Upper lobe of right lung (tissue), 1 donor: Measurements from ENCODE around the gene DDX51. TPM values are rescaled to one million over a fixed set of nuclear protein-coding genes. Genes with fewer than 3 reads are reported as not detected.

Experiments used
- ATAC-seq: fragments of 200-7000 bp; cut with Tn5 transposase; one replicate; pipeline ENCODE4 v1.9.1; 2020; ENCODE audit warnings: mild to moderate bottlenecking, moderate library complexity
- DNase-seq: peaks from one replicate; pipeline ENCODE4 v3.0.0-alpha.2; 2020
- H3K27ac ChIP-seq: fragments of 200-600 bp; one replicate; pipeline ENCODE4 v1.8.0; 2022
- H3K27me3 ChIP-seq: fragments of 200-600 bp; one replicate; pipeline ENCODE4 v1.8.0; 2022; ENCODE audit warnings: mild to moderate bottlenecking
- H3K36me3 ChIP-seq: fragments of 200-600 bp; one replicate; pipeline ENCODE4 v1.8.0; 2022
- H3K4me1 ChIP-seq: fragments of 200-600 bp; one replicate; pipeline ENCODE4 v1.8.0; 2022
- H3K4me3 ChIP-seq: fragments of 200-600 bp; one replicate; pipeline ENCODE4 v1.8.0; 2022; ENCODE audit warnings: mild to moderate bottlenecking
- H3K9me3 ChIP-seq: fragments of 200-600 bp; one replicate; pipeline ENCODE4 v1.8.0; 2022
- intact Hi-C: fragments of 100-400 bp; cut with DNase I; formaldehyde crosslinking; loops from one replicate; pipeline ENCODE4 v1.11.0; 2022
- total RNA-seq: library from RNA; stranded (reverse); fragmentation: NEBNext Ultra II Directional; extraction: Animal tissue kit (Norgen Biotek cat#: 25700); gene quantifications from one replicate; pipeline ENCODE4 v1.2.1, GENCODE V29; 2021
- TF ChIP-seq, protein P1 (sequence below): fragments of 200-600 bp; IDR thresholded peaks from one replicate; pipeline ENCODE4 v1.8.0; 2022; ENCODE audit warnings: antibody characterized with exemption
- donor health status: DM: no; HTN: yes; CAD: no; lungs with severe emphysema.

DDX51 gene
- total RNA-seq, 1 donor from 2014 or later = 16.2 TPM

DNA sequence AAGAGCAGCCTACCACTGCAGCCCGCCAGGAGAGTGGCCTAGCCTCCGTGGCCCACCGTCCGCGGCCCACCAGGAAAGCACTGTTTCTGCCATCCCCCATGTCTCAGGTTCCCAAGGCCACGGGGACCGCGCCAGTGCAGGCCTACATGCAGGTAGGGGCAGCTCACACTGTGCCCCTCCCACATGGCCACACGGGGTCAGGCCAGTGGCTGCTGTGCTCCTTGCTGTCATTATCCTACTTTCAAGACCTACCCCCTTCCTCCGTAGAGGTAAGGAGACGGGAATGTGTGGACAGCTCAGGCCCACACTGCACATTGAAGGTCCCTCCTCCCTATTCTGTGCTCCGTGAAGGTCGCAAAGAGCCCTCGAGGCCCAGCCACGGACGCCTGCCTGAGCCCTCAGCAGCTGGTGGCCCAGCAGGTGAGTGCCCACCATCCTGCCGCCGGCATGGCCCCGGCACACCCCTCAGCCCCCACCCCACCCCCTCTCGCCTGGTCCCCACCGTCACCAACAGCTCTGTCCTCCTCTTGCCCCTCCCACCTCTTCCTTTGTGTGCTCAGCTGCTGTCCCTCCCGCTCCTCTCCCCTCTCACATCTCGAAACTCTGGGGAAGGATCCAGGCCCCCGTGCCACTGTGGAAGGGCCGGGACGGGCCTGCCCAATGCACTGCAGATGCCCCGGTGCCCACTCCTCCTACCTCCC lies 10.0 kb downstream of the DDX51 start:
- Histone ChIP-seq H3K4me1 (no peaks in the 10 kb centered on the region), H3K9me3 (no peaks in the 10 kb centered on the region), H3K36me3 (peaks cover 7% of the 10 kb centered on the region), H3K27ac (no peak overlapping the region), H3K27me3 (no peaks in the 10 kb centered on the region), H3K4me3 (no peak overlapping the region)
- DNase-seq (peak; percentile 49), ATAC-seq (peak; percentile 19)
- TF ChIP-seq, protein P1, sequence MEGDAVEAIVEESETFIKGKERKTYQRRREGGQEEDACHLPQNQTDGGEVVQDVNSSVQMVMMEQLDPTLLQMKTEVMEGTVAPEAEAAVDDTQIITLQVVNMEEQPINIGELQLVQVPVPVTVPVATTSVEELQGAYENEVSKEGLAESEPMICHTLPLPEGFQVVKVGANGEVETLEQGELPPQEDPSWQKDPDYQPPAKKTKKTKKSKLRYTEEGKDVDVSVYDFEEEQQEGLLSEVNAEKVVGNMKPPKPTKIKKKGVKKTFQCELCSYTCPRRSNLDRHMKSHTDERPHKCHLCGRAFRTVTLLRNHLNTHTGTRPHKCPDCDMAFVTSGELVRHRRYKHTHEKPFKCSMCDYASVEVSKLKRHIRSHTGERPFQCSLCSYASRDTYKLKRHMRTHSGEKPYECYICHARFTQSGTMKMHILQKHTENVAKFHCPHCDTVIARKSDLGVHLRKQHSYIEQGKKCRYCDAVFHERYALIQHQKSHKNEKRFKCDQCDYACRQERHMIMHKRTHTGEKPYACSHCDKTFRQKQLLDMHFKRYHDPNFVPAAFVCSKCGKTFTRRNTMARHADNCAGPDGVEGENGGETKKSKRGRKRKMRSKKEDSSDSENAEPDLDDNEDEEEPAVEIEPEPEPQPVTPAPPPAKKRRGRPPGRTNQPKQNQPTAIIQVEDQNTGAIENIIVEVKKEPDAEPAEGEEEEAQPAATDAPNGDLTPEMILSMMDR = no peak
- intact Hi-C loops = no loop called here

DNA sequence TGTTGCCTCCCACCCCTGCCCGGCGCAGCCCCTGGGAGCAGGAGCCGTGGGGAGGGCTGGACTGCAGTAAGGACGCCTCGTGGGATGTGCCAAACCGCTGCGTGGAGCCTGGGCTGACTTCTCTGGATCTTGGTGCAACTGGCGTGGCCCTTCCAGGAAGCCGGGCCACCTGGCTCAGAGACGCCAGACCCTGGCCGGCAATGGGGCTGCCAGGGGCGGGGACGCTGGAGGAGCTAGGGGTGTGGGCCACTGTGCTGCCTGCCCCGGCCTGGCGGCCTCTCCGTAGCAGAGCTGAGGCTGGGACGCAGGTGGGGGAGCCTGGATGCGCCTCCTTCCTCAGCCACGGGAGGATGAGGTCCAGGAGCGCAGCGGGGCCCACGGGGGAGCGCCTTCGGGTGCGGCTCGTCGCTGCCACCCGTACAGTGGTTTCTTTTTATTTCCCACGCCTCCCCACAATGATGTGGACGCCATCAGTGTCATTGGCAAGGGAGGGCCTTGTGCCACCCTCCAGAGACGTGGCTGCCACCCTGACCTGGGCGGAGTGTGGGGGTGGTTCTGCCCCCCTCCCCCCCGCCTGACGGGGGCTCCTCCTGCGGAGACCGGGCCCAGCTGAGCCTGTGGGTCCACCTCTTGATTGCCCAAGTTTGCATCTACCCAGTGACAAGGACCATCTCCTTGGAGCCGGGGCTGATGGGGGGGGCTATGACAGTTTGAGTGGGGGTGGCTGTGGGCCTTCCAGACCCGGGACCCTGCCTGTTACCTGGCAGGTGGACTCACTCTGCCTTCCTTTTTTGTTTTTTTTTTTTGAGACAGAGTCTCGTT lies 11.3 kb downstream of the DDX51 start:
- no peaks in the 10 kb centered on the region for H3K27me3 ChIP-seq
- H3K9me3 ChIP-seq = no peaks in the 10 kb centered on the region
- TF ChIP-seq, protein P1 = no peak
- no peak overlapping the region for H3K4me3 ChIP-seq
- no peaks in the 10 kb centered on the region for H3K4me1 ChIP-seq
- intact Hi-C loops = no loop called here
- H3K27ac ChIP-seq = no peak overlapping the region
- ATAC-seq = peak; percentile 35
- no peaks in the 10 kb centered on the region for H3K36me3 ChIP-seq
- peak; percentile 47 for DNase-seq

DNA sequence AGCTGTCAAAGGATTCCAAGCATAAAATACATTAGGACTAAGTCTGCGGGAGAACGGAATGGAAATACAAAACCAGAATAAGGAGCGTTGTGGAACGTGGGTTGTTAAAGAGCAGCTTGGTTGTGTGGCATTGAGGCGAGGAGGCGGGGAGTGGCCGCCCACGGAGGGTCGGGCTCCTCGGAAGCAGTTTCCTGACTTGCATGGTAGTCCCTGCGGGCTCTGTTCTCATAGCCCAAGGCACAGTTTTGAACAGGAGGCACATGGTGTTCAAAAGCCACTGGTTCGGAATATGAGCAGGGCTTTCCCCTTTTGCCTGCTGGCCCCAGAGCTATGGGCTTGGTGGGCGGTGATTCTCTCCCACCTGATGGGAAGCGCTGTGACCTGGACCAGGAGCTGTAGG lies 12.2 kb downstream of the DDX51 start:
- Histone ChIP-seq H3K4me3 (no peak overlapping the region), H3K36me3 (peaks cover 3% of the 10 kb centered on the region), H3K9me3 (no peaks in the 10 kb centered on the region), H3K27ac (no peak overlapping the region), H3K4me1 (no peaks in the 10 kb centered on the region), H3K27me3 (no peaks in the 10 kb centered on the region)
- no peak for ATAC-seq
- intact Hi-C loops = no loop called here
- TF ChIP-seq, protein P1 = no peak
- DNase-seq = peak; percentile 53

DNA sequence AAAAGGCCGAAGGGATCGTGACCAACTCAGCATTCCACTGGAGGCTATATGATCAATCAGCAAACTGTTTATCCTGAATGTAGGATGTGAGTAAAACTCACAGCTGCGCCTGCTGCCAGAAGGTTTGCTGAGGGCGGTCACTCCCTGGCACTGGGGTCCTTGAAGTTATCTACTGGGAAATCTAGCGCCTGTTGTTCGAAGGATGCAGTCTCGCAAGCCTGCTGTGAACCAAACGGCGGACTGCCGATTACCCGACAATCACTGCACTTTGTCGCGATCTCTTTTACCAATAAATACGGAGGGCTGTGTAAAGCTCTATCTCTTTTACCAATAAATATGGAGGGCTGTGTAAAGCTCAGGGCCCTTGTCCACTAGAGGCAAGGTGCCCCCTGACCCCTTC lies 12.9 kb downstream of the DDX51 start:
- peaks cover 10% of the 10 kb centered on the region for H3K36me3 ChIP-seq
- H3K4me1 ChIP-seq = no peaks in the 10 kb centered on the region
- ATAC-seq (no peak), DNase-seq (peak; percentile 23)
- TF ChIP-seq, protein P1 = no peak
- no peak overlapping the region for H3K4me3 ChIP-seq
- H3K27me3 ChIP-seq = no peaks in the 10 kb centered on the region
- no peaks in the 10 kb centered on the region for H3K9me3 ChIP-seq
- no peak overlapping the region for H3K27ac ChIP-seq
- intact Hi-C loops = no loop called here

DNA sequence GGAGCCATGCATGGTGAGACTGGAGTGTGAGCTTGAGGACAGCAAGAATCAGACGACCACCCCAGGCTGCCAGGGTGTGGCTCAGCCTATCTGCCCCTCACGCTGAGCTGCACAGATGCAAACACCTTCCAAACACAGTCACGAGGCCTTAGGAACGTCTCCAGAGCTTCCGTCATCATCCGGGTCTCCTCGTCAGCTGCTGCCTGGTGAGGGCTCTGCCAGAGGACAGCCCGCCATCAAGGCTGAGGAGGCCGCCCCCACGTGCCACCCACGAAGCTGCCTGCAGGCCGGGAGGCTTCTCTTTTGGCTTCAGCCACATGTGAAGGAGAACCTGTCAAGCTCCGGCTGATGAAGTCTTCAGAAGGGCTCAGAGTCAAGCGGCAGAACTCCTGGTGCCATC lies 13.4 kb downstream of the DDX51 start:
- DNase-seq (peak; percentile 45), ATAC-seq (no peak)
- intact Hi-C loops = no loop called here
- Histone ChIP-seq H3K36me3 (peaks cover 15% of the 10 kb centered on the region), H3K4me3 (no peak overlapping the region), H3K4me1 (no peaks in the 10 kb centered on the region), H3K27me3 (no peaks in the 10 kb centered on the region), H3K27ac (no peak overlapping the region), H3K9me3 (no peaks in the 10 kb centered on the region)
- TF ChIP-seq, protein P1 = no peak
